GM12872 (cell line): ENCODE measurements around the gene CHN2.

Experiments
- TF ChIP-seq, protein P1 (sequence below): IDR thresholded peaks from 3 replicates; pipeline ENCODE4 v1.5.1; 2011; ENCODE audit warnings: low read depth, mild to moderate bottlenecking, low read length, moderate library complexity; ENCODE audit not compliant: insufficient read depth

Gene CHN2

GRCh38 chr7:29416276-29416937, 221.8 kb downstream of the CHN2 start:
- TF ChIP-seq, protein P1, sequence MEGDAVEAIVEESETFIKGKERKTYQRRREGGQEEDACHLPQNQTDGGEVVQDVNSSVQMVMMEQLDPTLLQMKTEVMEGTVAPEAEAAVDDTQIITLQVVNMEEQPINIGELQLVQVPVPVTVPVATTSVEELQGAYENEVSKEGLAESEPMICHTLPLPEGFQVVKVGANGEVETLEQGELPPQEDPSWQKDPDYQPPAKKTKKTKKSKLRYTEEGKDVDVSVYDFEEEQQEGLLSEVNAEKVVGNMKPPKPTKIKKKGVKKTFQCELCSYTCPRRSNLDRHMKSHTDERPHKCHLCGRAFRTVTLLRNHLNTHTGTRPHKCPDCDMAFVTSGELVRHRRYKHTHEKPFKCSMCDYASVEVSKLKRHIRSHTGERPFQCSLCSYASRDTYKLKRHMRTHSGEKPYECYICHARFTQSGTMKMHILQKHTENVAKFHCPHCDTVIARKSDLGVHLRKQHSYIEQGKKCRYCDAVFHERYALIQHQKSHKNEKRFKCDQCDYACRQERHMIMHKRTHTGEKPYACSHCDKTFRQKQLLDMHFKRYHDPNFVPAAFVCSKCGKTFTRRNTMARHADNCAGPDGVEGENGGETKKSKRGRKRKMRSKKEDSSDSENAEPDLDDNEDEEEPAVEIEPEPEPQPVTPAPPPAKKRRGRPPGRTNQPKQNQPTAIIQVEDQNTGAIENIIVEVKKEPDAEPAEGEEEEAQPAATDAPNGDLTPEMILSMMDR, result no peak

DNA sequence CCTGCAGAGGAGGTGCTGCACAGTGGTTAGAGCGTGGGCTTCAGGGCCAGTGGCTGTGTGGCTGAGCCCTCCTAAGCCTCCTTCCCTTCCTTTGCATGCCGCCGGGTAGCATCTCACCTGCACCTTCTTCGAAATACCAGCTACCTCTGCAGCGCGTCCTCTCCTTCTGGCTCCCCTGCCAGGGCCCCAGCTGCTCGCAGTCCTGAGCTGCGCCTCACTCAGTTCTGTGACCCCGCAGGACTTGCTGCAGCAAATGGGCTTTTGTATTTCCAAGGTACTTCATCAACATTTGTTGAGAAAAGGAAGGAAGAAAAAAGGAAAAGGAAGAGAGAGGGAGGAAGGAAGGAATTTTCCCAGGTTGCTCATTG, 222.3 kb downstream of the CHN2 start:
- TF ChIP-seq, protein P1, result no peak

DNA sequence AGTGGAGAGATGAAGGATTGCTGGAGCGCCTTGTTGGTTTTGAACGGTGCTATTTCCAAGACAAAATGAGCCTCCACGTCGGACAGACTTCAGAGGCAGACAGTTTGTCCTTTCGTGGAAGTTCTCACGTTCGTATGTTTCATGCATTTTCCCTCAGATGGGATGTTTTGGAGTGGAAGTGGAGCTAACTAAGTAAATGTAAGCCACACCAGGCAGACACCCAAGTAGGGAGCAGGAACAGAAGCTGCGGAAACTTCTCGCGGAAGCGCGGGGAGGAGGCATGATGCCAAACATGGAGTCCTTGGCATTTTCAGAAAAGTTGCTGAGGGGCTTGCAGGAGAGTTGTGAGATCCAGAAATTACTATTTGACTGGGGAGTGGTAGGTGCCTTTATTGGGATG, 223.5 kb downstream of the CHN2 start:
- TF ChIP-seq, protein P1, result no peak

- TF ChIP-seq, protein P1, result no peak
Observed at GRCh38 chr7:29418651-29419050, 224.1 kb downstream of the CHN2 start.

DNA sequence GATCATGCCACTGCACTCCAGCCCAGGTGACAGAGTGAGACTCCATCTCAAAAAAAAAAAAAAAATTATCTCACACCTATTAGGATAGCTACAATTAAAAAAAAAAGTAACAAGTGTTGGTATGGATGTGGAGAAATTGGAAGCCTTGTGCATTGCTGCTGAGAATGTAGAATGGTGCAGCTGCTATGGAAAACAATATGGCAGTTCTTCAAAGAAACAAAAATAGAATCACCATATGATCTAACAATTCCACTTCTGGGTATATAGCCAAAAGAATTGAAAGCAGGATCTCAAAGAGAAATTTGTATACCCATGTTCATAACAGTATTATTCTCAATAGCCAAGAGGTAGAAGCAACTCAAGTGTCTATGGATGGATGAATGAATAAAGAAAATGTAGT, 225.4 kb downstream of the CHN2 start:
- TF ChIP-seq, protein P1, result no peak

DNA sequence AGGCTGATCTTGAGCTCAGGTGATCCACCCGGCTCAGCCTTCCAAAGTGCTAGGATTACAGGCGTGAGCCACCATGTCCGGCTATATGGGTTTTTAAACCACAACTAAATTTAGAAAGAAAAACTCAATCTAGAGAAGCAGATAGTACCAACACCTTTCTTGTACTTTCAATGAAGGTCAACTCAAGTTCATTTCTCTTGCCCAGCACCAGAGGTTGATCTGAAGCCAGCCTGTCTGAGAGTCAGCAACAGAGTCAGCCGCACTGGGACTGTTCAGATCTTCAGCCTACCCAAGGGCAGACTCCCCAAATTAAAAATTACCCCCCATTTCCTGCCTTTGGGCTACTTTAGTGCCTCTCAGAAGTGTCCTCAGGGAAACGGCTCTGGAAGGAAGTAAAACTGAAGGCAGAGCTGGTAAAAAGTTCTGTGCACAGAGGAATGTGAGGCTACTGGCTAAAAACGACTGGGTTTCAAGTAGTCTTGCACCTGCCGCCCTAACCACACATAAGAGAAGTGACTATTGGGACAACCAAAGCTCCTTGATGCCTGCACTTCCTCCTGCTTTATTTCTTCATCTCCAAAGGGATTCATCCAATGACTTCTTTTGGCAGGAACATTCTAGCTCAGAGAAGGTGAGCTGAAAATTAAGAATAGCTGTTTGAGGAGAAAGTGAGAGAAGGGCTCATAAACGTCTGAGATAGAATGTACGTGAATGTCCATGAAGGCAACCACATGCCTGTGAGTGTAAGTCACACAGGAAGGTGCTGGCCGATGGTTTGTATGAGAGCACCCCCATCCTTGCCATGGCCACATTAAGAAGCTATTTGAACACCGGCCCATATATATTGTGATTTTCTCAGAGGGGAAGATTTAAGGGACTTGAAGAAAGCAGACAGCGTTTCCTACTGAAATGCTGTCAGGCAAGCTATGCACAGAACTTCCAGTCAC, 226.7 kb downstream of the CHN2 start:
- TF ChIP-seq, protein P1, result no peak

DNA sequence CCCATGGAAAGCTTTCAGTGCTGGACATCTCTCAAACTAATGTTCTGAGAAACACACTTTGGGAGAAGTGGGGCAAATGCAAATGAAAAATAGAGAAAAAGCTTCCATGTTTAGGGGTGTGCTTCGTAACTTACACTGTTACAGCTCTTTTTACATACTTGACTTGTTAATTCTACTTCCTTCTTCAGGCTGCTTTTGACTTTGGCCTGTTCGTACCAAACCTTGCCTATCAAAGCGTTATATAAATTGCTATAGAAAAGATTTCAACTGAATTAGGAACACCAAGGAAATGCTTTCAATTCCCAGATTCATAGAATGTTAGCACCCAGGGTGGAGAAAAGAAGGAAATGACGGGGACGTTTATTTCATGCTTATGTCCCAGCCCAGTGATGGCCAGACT, 228.3 kb downstream of the CHN2 start:
- TF ChIP-seq, protein P1, result no peak
